HG03280 (cell line): ENCODE data around the gene UCP1.

Experiments
- ATAC-seq: cut with Tn5 transposase; IDR thresholded peaks from one replicate; pipeline ENCODE4 v1.9.1; 2021; ENCODE audit warnings: mild to moderate bottlenecking, moderate library complexity; ENCODE audit not compliant: unreplicated experiment

The UCP1 gene

GRCh38 chr4:140568507-140569306, at the start of gene UCP1:
Gene UCP1, minus strand, starts transcription at chr4:140568961. Its CDS starts 232 bp downstream, at chr4:140568729.
- no peak for ATAC-seq

GRCh38 chr4:140617499-140618248, 48.9 kb upstream of the UCP1 start:
- no peak for ATAC-seq

- no peak for ATAC-seq
Measured at GRCh38 chr4:140615451-140615850, 46.7 kb upstream of the UCP1 start.

GRCh38 chr4:140612357-140612756, 43.6 kb upstream of the UCP1 start:
- no peak for ATAC-seq

- no peak for ATAC-seq
Measured at GRCh38 chr4:140611854-140612253, 43.1 kb upstream of the UCP1 start.

GRCh38 chr4:140609548-140610425, 41.0 kb upstream of the UCP1 start:
- ATAC-seq: peak; percentile 77

- ATAC-seq: no peak
Measured at GRCh38 chr4:140607852-140608251, 39.1 kb upstream of the UCP1 start.

GRCh38 chr4:140604544-140604943, 35.8 kb upstream of the UCP1 start:
- no peak for ATAC-seq

- no peak for ATAC-seq
Measured at GRCh38 chr4:140603286-140603685, 34.5 kb upstream of the UCP1 start.

- no peak for ATAC-seq
Measured at GRCh38 chr4:140602714-140603113, 34.0 kb upstream of the UCP1 start.

- ATAC-seq: no peak
Measured at GRCh38 chr4:140600408-140600807, 31.6 kb upstream of the UCP1 start.

GRCh38 chr4:140595065-140595464, 26.3 kb upstream of the UCP1 start:
- ATAC-seq: peak; percentile 68

GRCh38 chr4:140584439-140584838, 15.7 kb upstream of the UCP1 start:
- ATAC-seq: no peak

GRCh38 chr4:140581078-140581477, 12.3 kb upstream of the UCP1 start:
- no peak for ATAC-seq

- ATAC-seq: no peak
Measured at GRCh38 chr4:140579278-140579677, 10.5 kb upstream of the UCP1 start.

- ATAC-seq: no peak
Measured at GRCh38 chr4:140575489-140575888, 6.7 kb upstream of the UCP1 start.

GRCh38 chr4:140571620-140572019, 2.9 kb upstream of the UCP1 start:
- no peak for ATAC-seq

- ATAC-seq: no peak
Measured at GRCh38 chr4:140569307-140569638, 512 bp upstream of the UCP1 start.

- ATAC-seq: no peak
Measured at GRCh38 chr4:140559696-140560095, 9.1 kb downstream of the UCP1 start.

- no peak for ATAC-seq
Measured at GRCh38 chr4:140557831-140558435, 10.8 kb downstream of the UCP1 start.
